ENCODE results near the gene VPS29. TPM values are rescaled to one million over a fixed set of nuclear protein-coding genes. Genes with fewer than 3 reads are reported as not detected.

The VPS29 gene
- total and polyA plus RNA-seq, 2 experiments from 2014 or later: 39.1 to 115 TPM

DNA sequence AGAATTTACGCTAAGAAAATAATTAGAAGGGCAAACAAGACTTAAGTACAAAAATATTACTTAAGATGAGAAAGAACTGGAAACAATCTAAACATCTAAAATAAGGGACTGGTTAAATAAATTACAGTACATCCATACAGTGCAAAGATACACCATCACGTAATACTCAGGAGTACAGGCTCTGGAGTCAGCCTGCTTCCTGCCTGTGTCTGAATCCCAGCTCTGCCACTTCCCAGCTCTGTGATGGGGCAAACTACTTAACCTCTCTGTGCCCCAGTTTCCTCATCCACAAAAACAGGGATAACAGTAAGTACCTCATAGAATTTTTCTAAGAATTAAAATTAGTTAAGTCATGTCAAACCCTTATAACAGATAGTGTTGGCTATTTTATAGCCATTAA, 45.2 kb upstream of the VPS29 start:
- Histone ChIP-seq H3K27me3 (ENCODE audit: insufficient read depth) (no peaks in the 10 kb centered on the region), H3K27ac (ENCODE audit: low read depth) (peak overlapping the region; percentile 63; the same call in 1 of the 2 replicates), H3F3A (replicated peaks; ENCODE audit: low read depth) (no peaks in the 10 kb centered on the region), H2AFZ (no peak overlapping the region), H3K4me3 (no peak overlapping the region), H4K20me1 (replicated peaks; ENCODE audit: insufficient read depth) (peaks cover 8% of the 10 kb centered on the region), H3K4me2 (no peak overlapping the region), H3K36me3 (ENCODE audit: insufficient read depth) (no peaks in the 10 kb centered on the region), H3K9me2 (ENCODE audit: insufficient read depth) (no peaks in the 10 kb centered on the region), H3K4me1 (ENCODE audit: insufficient read depth) (peaks cover 7% of the 10 kb centered on the region), H3K79me2 (replicated peaks; ENCODE audit: insufficient read depth) (peaks cover 10% of the 10 kb centered on the region)
- H3K27ac Mint-ChIP-seq: no peak overlapping the region
- no peak overlapping the region for H3K4me3 Mint-ChIP-seq
- ATAC-seq (no peak), DNase-seq (ENCODE audit: low spot score) (no peak)
- H3K4me1 Mint-ChIP-seq: peaks cover 5% of the 10 kb centered on the region; the same call in 2 of the 3 replicates
- no peaks in the 10 kb centered on the region for H3K9me3 Mint-ChIP-seq
- peaks cover 20% of the 10 kb centered on the region; the same call in 2 of the 3 replicates for H3K36me3 Mint-ChIP-seq (ENCODE audit: low read depth)
- peaks cover 5% of the 10 kb centered on the region for H3K27me3 Mint-ChIP-seq (ENCODE audit: insufficient read depth, low read depth, poor library complexity)
- TF ChIP-seq ZNF114 (CRISPR knock-in tag; IDR thresholded peaks at IDR 0.05): no peak

GRCh38 chr12:110546339-110546738, 44.4 kb upstream of the VPS29 start:
- Histone ChIP-seq H3K36me3 (ENCODE audit: insufficient read depth) (no peaks in the 10 kb centered on the region), H3K4me2 (no peak overlapping the region), H3K79me2 (replicated peaks; ENCODE audit: insufficient read depth) (peaks cover 11% of the 10 kb centered on the region), H4K20me1 (replicated peaks; ENCODE audit: insufficient read depth) (peaks cover 5% of the 10 kb centered on the region), H3K27ac (ENCODE audit: low read depth) (peak overlapping the region; percentile 63; the same call in 1 of the 2 replicates), H3K4me3 (no peak overlapping the region), H3K4me1 (ENCODE audit: insufficient read depth) (peaks cover 7% of the 10 kb centered on the region), H3F3A (replicated peaks; ENCODE audit: low read depth) (no peaks in the 10 kb centered on the region), H3K27me3 (ENCODE audit: insufficient read depth) (no peaks in the 10 kb centered on the region), H3K9me2 (ENCODE audit: insufficient read depth) (no peaks in the 10 kb centered on the region), H2AFZ (no peak overlapping the region)
- Mint-ChIP-seq H3K36me3 (ENCODE audit: low read depth) (peaks cover 16% of the 10 kb centered on the region; the same call in 2 of the 3 replicates), H3K9me3 (no peaks in the 10 kb centered on the region), H3K4me1 (peaks cover 5% of the 10 kb centered on the region; the same call in 2 of the 3 replicates), H3K27ac (no peak overlapping the region), H3K4me3 (no peak overlapping the region), H3K27me3 (ENCODE audit: insufficient read depth, low read depth, poor library complexity) (peaks cover 3% of the 10 kb centered on the region)
- no peak for DNase-seq (ENCODE audit: low spot score)
- no peak for ATAC-seq
- TF ChIP-seq JUNB (IDR thresholded peaks at IDR 0.05; ENCODE audit: unreplicated experiment): no peak
- no peak for TF ChIP-seq ZNF462 (CRISPR knock-in tag; IDR thresholded peaks at IDR 0.05)
- TF ChIP-seq ETS1 (IDR thresholded peaks at IDR 0.05): no peak
- TF ChIP-seq ZNF331 (CRISPR knock-in tag; IDR thresholded peaks at IDR 0.05; ENCODE audit: low read depth): no peak
- TF ChIP-seq POLR2AphosphoS5 (IDR thresholded peaks at IDR 0.05; ENCODE audit: low read depth): no peak
- TF ChIP-seq, protein P1, sequence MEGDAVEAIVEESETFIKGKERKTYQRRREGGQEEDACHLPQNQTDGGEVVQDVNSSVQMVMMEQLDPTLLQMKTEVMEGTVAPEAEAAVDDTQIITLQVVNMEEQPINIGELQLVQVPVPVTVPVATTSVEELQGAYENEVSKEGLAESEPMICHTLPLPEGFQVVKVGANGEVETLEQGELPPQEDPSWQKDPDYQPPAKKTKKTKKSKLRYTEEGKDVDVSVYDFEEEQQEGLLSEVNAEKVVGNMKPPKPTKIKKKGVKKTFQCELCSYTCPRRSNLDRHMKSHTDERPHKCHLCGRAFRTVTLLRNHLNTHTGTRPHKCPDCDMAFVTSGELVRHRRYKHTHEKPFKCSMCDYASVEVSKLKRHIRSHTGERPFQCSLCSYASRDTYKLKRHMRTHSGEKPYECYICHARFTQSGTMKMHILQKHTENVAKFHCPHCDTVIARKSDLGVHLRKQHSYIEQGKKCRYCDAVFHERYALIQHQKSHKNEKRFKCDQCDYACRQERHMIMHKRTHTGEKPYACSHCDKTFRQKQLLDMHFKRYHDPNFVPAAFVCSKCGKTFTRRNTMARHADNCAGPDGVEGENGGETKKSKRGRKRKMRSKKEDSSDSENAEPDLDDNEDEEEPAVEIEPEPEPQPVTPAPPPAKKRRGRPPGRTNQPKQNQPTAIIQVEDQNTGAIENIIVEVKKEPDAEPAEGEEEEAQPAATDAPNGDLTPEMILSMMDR (conservative IDR thresholded peaks at IDR 0.05; ENCODE audit: low read depth in 2 of 2): no peak
- TF ChIP-seq REST (IDR thresholded peaks at IDR 0.05; ENCODE audit: unreplicated experiment): no peak
- TF ChIP-seq EZH2 (IDR thresholded peaks at IDR 0.05; ENCODE audit: low read depth, unreplicated experiment): no peak
- no peak for TF ChIP-seq ZNF114 (CRISPR knock-in tag; IDR thresholded peaks at IDR 0.05)
